ENCODE measurements around the gene CDK8.

CDK8 gene

DNA sequence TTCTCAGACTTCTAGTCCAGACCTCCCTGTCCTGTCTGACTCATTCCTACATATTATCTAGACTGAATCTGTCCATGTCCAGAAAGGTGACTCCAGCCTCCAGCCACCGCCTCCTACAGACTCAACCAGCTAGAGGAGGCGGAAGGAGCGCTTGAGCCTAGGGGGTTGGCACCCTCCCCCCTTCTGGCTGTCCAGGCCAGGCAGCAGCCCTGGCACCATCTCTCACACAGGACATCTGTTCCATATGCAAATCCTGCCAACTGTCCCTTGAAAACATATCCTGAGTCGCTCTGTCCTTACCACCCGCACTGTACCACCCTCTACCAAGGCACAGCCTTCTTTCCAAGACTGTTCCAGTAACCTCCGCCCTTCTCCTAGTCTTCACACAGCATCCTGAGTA, 152.9 kb downstream of the CDK8 start:
- TF ChIP-seq, protein P1, sequence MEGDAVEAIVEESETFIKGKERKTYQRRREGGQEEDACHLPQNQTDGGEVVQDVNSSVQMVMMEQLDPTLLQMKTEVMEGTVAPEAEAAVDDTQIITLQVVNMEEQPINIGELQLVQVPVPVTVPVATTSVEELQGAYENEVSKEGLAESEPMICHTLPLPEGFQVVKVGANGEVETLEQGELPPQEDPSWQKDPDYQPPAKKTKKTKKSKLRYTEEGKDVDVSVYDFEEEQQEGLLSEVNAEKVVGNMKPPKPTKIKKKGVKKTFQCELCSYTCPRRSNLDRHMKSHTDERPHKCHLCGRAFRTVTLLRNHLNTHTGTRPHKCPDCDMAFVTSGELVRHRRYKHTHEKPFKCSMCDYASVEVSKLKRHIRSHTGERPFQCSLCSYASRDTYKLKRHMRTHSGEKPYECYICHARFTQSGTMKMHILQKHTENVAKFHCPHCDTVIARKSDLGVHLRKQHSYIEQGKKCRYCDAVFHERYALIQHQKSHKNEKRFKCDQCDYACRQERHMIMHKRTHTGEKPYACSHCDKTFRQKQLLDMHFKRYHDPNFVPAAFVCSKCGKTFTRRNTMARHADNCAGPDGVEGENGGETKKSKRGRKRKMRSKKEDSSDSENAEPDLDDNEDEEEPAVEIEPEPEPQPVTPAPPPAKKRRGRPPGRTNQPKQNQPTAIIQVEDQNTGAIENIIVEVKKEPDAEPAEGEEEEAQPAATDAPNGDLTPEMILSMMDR (IDR thresholded peaks at IDR 0.05; ENCODE audit: insufficient read depth, low read length, poor library complexity, severe bottlenecking), result no peak
- TF ChIP-seq EZH2phosphoT487 (conservative IDR thresholded peaks at IDR 0.05; ENCODE audit: low read length), result no peak
- Histone ChIP-seq H4K20me1 (ENCODE audit: low read depth, low read length) (no peaks in the 10 kb centered on the region), H2AFZ (ENCODE audit: low read depth, low read length, severe bottlenecking) (no peak overlapping the region), H3K27ac (ENCODE audit: low read depth, low read length) (no peak overlapping the region), H3K27me3 (ENCODE audit: low read length) (no peaks in the 10 kb centered on the region), H3K79me2 (ENCODE audit: insufficient read depth, low read length) (no peaks in the 10 kb centered on the region), H3K9ac (ENCODE audit: low read length) (no peak overlapping the region), H3K4me3 (ENCODE audit: insufficient read depth, low read length, poor library complexity, severe bottlenecking) (no peak overlapping the region), H3K9me3 (ENCODE audit: insufficient read depth, low read length) (no peaks in the 10 kb centered on the region), H3K9me2 (replicated peaks; ENCODE audit: insufficient read depth, low read length) (no peaks in the 10 kb centered on the region), H3K36me3 (ENCODE audit: low read length) (no peaks in the 10 kb centered on the region), H3F3A (ENCODE audit: insufficient read depth) (no peaks in the 10 kb centered on the region), H3K4me2 (ENCODE audit: low read depth, low read length, poor library complexity, severe bottlenecking) (no peak overlapping the region)

DNA sequence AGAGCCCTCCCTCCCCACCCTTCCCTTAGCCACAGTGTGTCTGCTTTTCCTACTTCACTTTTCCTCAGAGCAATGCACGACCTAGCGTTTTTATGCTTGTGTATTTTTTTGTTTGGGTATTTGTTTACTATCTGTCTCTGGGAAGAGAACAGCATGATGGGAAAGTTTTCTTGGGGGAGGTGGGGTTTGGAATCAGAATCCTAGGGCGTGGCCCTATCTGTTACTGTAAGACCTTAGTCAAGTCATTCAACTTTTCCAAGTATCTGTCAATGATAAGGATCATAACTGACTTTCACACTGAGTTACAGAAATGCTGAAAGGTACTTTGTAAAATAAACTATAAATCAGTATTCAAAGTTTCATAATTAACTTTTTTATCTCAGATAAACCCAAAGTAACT, 157.3 kb downstream of the CDK8 start:
- Histone ChIP-seq H2AFZ (ENCODE audit: low read depth, low read length, severe bottlenecking) (no peak overlapping the region), H3K27ac (ENCODE audit: low read depth, low read length) (no peak overlapping the region), H3K9me2 (replicated peaks; ENCODE audit: insufficient read depth, low read length) (no peaks in the 10 kb centered on the region), H3K9me3 (ENCODE audit: insufficient read depth, low read length) (no peaks in the 10 kb centered on the region), H3K4me3 (ENCODE audit: insufficient read depth, low read length, poor library complexity, severe bottlenecking) (no peak overlapping the region), H3K36me3 (ENCODE audit: low read length) (no peaks in the 10 kb centered on the region), H4K20me1 (ENCODE audit: low read depth, low read length) (no peaks in the 10 kb centered on the region), H3K79me2 (ENCODE audit: insufficient read depth, low read length) (no peaks in the 10 kb centered on the region), H3F3A (ENCODE audit: insufficient read depth) (no peaks in the 10 kb centered on the region), H3K9ac (ENCODE audit: low read length) (no peak overlapping the region), H3K27me3 (ENCODE audit: low read length) (no peaks in the 10 kb centered on the region), H3K4me2 (ENCODE audit: low read depth, low read length, poor library complexity, severe bottlenecking) (no peak overlapping the region)
- TF ChIP-seq, protein P1 (IDR thresholded peaks at IDR 0.05; ENCODE audit: insufficient read depth, low read length, poor library complexity, severe bottlenecking), result no peak
- TF ChIP-seq EZH2phosphoT487 (conservative IDR thresholded peaks at IDR 0.05; ENCODE audit: low read length), result no peak

DNA sequence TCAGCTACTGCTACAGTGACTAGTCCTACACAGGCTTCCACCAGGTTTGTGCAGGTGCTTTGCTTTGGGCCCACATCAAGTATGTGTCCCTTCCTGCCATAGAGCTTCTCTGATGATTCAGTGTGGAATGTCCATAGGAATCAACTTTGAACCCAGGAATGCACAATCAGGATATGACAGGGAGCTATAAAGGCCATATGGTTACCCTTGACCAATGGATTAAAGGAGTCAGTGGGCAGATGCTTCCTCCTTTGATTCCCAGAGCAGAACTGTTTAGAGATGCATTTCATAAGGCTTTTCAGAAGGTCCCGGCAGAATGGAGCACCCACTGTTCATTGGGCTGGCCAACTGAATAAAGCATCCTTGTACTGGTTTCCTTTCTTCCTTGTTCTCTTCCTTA, 158.3 kb downstream of the CDK8 start:
- H3K79me2 ChIP-seq (ENCODE audit: insufficient read depth, low read length), result no peaks in the 10 kb centered on the region
- H3K27ac ChIP-seq (ENCODE audit: low read depth, low read length), result no peak overlapping the region
- no peak for TF ChIP-seq EZH2phosphoT487 (conservative IDR thresholded peaks at IDR 0.05; ENCODE audit: low read length)
- TF ChIP-seq, protein P1 (IDR thresholded peaks at IDR 0.05; ENCODE audit: insufficient read depth, low read length, poor library complexity, severe bottlenecking), result no peak
- H3K9me3 ChIP-seq (ENCODE audit: insufficient read depth, low read length), result no peaks in the 10 kb centered on the region
- no peak overlapping the region for H3K4me2 ChIP-seq (ENCODE audit: low read depth, low read length, poor library complexity, severe bottlenecking)
- no peak overlapping the region for H2AFZ ChIP-seq (ENCODE audit: low read depth, low read length, severe bottlenecking)
- no peaks in the 10 kb centered on the region for H3F3A ChIP-seq (ENCODE audit: insufficient read depth)
- no peaks in the 10 kb centered on the region for H3K36me3 ChIP-seq (ENCODE audit: low read length)
- no peak overlapping the region for H3K9ac ChIP-seq (ENCODE audit: low read length)
- H4K20me1 ChIP-seq (ENCODE audit: low read depth, low read length), result no peaks in the 10 kb centered on the region
- H3K4me3 ChIP-seq (ENCODE audit: insufficient read depth, low read length, poor library complexity, severe bottlenecking), result no peak overlapping the region
- H3K9me2 ChIP-seq (replicated peaks; ENCODE audit: insufficient read depth, low read length), result no peaks in the 10 kb centered on the region
- no peaks in the 10 kb centered on the region for H3K27me3 ChIP-seq (ENCODE audit: low read length)
